ENCODE results near the gene RANGAP1.

RANGAP1 gene
- total RNA-seq, result 151 to 252 (median 198) reads per million in 4 experiments

GRCh38 chr22:41285820-41286638 lies at the start of gene RANGAP1:
TSS of gene RANGAP1 (minus strand) at chr22:41286187. CDS start at chr22:41281044, 5,143 bp downstream.
- DNase-seq, result peak; percentile 97

- no peak for DNase-seq
These were observed 49.1 kb upstream of the RANGAP1 start for GRCh38 chr22:41334951-41335635.

- DNase-seq, result no peak
These were observed 48.2 kb upstream of the RANGAP1 start for GRCh38 chr22:41334215-41334614.

GRCh38 chr22:41333806-41334205 lies 47.8 kb upstream of the RANGAP1 start:
- no peak for DNase-seq

GRCh38 chr22:41332217-41332939 lies 46.4 kb upstream of the RANGAP1 start:
- no peak for DNase-seq

GRCh38 chr22:41330169-41330568 lies 44.2 kb upstream of the RANGAP1 start:
- DNase-seq, result no peak

- no peak for DNase-seq
These were observed 41.1 kb upstream of the RANGAP1 start for GRCh38 chr22:41327124-41327523.

- no peak for DNase-seq
These were observed 39.0 kb upstream of the RANGAP1 start for GRCh38 chr22:41324821-41325528.

- no peak for DNase-seq
These were observed 34.6 kb upstream of the RANGAP1 start for GRCh38 chr22:41320416-41321240.

GRCh38 chr22:41315586-41315985 lies 29.6 kb upstream of the RANGAP1 start:
- no peak for DNase-seq

- no peak for DNase-seq
These were observed 28.8 kb upstream of the RANGAP1 start for GRCh38 chr22:41314821-41315220.

GRCh38 chr22:41311487-41311886 lies 25.5 kb upstream of the RANGAP1 start:
- no peak for DNase-seq

- no peak for DNase-seq
These were observed 24.3 kb upstream of the RANGAP1 start for GRCh38 chr22:41310336-41310735.

GRCh38 chr22:41308544-41308947 lies 22.6 kb upstream of the RANGAP1 start:
- DNase-seq, result no peak

GRCh38 chr22:41308054-41308453 lies 22.1 kb upstream of the RANGAP1 start:
- DNase-seq, result no peak

GRCh38 chr22:41305646-41306045 lies 19.7 kb upstream of the RANGAP1 start:
- DNase-seq, result no peak

GRCh38 chr22:41302811-41303210 lies 16.8 kb upstream of the RANGAP1 start:
- DNase-seq, result no peak

GRCh38 chr22:41302021-41302767 lies 16.2 kb upstream of the RANGAP1 start:
- no peak for DNase-seq

- DNase-seq, result peak; percentile 79
These were observed 15.4 kb upstream of the RANGAP1 start, which contains the start of gene ZC3H7B for GRCh38 chr22:41301085-41302020. TSS of gene ZC3H7B (plus strand) at chr22:41301525. CDS start at chr22:41320661, 19,136 bp downstream.

GRCh38 chr22:41300661-41301060 lies 14.7 kb upstream of the RANGAP1 start:
- DNase-seq, result no peak

All from effector CD8-positive, alpha-beta T cell (primary cell).